Measurements from ENCODE around the gene CFAP77. TPM values are rescaled to one million over a fixed set of nuclear protein-coding genes. Genes with fewer than 3 reads are reported as not detected.

CFAP77 gene
- total RNA-seq, 1 donor from 2014 or later: not detected

DNA sequence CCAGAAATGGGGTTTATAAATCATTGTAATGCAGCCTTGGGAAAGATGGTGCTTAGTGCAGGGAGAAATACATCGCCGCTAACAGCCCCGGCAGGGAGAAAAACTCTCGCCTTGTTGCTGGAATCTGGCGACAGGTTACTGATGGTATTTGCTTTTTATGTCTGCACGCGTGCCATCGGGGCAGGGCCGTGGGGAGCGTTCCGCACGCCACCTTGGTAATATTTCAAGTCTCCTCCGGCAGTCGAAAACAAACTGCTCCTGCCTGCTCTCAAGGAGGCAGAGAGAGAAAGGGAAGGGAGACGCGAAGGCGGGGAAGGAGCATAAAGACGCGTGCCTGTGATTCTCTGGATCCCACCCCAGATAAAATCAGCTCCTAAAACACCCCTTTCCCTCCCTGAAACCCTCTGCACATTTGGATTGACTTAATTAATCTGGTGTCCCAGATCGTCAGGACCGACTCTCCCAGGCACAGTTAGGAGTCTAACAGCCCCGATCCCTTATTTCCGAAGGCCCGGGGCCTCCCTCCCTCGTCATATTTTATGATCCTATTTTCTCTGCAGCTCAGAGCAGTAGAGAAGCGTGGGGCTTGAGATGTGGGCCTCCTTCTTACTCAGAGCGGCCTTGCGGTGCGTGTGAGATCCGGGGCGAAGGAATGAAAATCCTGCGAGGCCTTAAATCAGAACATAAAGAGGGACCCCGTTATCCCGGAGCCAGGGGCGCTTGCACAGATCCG lies 47.7 kb downstream of the CFAP77 start:
- Mint-ChIP-seq H3K4me3 (no peak overlapping the region), H3K36me3 (ENCODE audit: low read depth) (no peaks in the 10 kb centered on the region), H3K4me1 (no peaks in the 10 kb centered on the region), H3K9me3 (no peaks in the 10 kb centered on the region), H3K27ac (no peak overlapping the region), H3K27me3 (peaks cover 6% of the 10 kb centered on the region)
- CTCF ChIA-PET: no interaction called here
- POLR2A ChIA-PET: no interaction called here
- DNase-seq: no peak
- ATAC-seq (ENCODE audit: low read depth): no peak
- TF ChIP-seq, protein P1, sequence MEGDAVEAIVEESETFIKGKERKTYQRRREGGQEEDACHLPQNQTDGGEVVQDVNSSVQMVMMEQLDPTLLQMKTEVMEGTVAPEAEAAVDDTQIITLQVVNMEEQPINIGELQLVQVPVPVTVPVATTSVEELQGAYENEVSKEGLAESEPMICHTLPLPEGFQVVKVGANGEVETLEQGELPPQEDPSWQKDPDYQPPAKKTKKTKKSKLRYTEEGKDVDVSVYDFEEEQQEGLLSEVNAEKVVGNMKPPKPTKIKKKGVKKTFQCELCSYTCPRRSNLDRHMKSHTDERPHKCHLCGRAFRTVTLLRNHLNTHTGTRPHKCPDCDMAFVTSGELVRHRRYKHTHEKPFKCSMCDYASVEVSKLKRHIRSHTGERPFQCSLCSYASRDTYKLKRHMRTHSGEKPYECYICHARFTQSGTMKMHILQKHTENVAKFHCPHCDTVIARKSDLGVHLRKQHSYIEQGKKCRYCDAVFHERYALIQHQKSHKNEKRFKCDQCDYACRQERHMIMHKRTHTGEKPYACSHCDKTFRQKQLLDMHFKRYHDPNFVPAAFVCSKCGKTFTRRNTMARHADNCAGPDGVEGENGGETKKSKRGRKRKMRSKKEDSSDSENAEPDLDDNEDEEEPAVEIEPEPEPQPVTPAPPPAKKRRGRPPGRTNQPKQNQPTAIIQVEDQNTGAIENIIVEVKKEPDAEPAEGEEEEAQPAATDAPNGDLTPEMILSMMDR (IDR thresholded peaks at IDR 0.05): no peak
- intact Hi-C loops (cut with micrococcal nuclease): loop anchor here (10.0 kb wide), 1 partner anchor 57 kb away; no protein-coding TSS in a partner anchor

DNA sequence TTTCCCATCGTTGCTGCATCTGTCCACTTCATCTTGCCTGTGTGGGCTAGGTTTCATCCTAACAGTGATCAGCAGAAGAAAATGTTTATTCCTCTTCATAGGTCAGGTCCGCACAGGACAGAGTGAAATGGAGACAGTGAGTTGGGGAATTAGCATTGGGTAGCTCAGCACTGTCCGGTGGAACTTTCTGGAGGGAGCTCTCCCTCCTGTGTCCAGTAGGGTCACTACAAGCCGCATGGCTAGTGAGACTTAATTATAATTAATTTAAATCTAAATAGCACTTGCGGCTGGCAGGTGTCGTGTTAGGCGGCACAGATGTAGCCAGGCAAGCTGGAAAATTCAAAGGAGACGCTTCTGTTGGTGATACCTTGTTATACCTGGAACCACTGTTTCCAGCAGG lies 48.4 kb downstream of the CFAP77 start:
- peaks cover 2% of the 10 kb centered on the region for H3K27me3 Mint-ChIP-seq
- H3K4me3 Mint-ChIP-seq: no peak overlapping the region
- ChIA-PET POLR2A (no interaction called here), CTCF (no interaction called here)
- H3K4me1 Mint-ChIP-seq: no peaks in the 10 kb centered on the region
- H3K27ac Mint-ChIP-seq: no peak overlapping the region
- no peaks in the 10 kb centered on the region for H3K36me3 Mint-ChIP-seq (ENCODE audit: low read depth)
- no peaks in the 10 kb centered on the region for H3K9me3 Mint-ChIP-seq
- intact Hi-C loops (cut with micrococcal nuclease): loop anchor here (10.0 kb wide), 1 partner anchor 56 kb away; no protein-coding TSS in a partner anchor
- no peak for ATAC-seq (ENCODE audit: low read depth)
- TF ChIP-seq, protein P1 (IDR thresholded peaks at IDR 0.05): no peak
- DNase-seq: no peak

- no peak for ATAC-seq (ENCODE audit: low read depth)
- Mint-ChIP-seq H3K9me3 (no peaks in the 10 kb centered on the region), H3K4me1 (no peaks in the 10 kb centered on the region)
These were observed 49.6 kb downstream of the CFAP77 start for GRCh38 chr9:132459661-132460060.

DNA sequence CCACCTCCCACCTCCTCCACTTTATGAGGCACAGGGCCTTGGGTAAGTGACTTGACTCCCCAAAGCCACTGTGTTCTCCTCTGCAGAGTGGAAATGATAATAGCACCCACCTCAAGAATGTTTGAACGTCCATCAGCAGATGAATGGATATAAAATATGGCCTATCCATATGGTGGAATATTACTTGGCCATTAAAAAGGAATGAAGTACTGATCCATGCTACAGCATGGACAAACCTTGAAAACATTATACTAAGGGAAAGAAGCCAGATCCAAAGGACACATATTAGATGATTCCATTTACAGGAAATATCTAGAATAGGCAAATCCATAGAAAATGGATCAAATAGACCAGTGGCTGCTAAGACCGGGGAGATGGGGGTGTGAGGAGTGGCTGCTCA lies 50.2 kb downstream of the CFAP77 start:
- no peak overlapping the region for H3K4me3 Mint-ChIP-seq
- H3K36me3 Mint-ChIP-seq (ENCODE audit: low read depth): no peaks in the 10 kb centered on the region
- intact Hi-C loops (cut with micrococcal nuclease): no loop called here
- H3K4me1 Mint-ChIP-seq: no peaks in the 10 kb centered on the region
- CTCF ChIA-PET: no interaction called here
- DNase-seq (no peak), ATAC-seq (ENCODE audit: low read depth) (no peak)
- POLR2A ChIA-PET: no interaction called here
- H3K27ac Mint-ChIP-seq: no peak overlapping the region
- peaks cover 2% of the 10 kb centered on the region for H3K9me3 Mint-ChIP-seq
- peaks cover 2% of the 10 kb centered on the region for H3K27me3 Mint-ChIP-seq
- TF ChIP-seq, protein P1 (IDR thresholded peaks at IDR 0.05): no peak

More at GRCh38 chr9:132459661-132460060, 49.6 kb downstream of the CFAP77 start:
- DNase-seq: no peak
- Mint-ChIP-seq H3K27me3 (peaks cover 2% of the 10 kb centered on the region), H3K27ac (no peak overlapping the region), H3K4me3 (no peak overlapping the region), H3K36me3 (ENCODE audit: low read depth) (no peaks in the 10 kb centered on the region)
- ChIA-PET CTCF (no interaction called here), POLR2A (no interaction called here)
- intact Hi-C loops (cut with micrococcal nuclease): loop anchor here (10.0 kb wide), 1 partner anchor 55 kb away; no protein-coding TSS in a partner anchor
- TF ChIP-seq, protein P1 (IDR thresholded peaks at IDR 0.05): no peak

DNA sequence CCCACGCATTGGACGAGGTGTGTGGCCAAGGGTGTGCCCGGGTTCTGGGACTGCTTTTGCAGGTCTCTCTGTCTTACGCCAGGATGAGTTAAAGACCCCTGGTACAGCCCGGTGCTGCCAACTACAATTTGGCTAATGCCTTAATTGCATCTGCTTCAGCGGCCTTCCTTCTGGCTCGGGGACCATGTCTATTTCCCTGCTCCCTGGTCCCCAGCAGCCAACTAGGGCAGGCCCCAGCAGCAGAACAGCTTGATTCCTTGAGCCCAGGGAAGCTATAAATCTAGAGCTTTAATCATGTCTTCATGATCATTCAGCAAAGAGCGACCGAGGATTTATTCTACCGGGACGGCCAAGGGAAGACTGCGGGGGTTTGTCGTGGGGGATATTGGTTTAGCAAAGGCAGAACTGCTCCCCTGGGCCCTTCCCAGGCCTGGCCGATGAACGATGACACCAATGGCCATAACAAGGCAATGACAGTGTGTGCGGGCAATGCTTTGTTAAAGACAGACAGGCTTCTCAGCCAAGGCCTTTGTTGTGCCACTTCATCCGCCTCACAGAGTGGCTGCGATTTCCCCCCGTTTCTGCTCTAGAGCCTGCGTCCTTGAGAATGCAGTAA lies 51.4 kb downstream of the CFAP77 start:
- TF ChIP-seq, protein P1 (IDR thresholded peaks at IDR 0.05): no peak
- ATAC-seq (ENCODE audit: low read depth): no peak
- CTCF ChIA-PET: no interaction called here
- intact Hi-C loops (cut with micrococcal nuclease): no loop called here
- Mint-ChIP-seq H3K27ac (no peak overlapping the region), H3K4me1 (no peaks in the 10 kb centered on the region), H3K4me3 (no peak overlapping the region), H3K36me3 (ENCODE audit: low read depth) (no peaks in the 10 kb centered on the region), H3K27me3 (peaks cover 2% of the 10 kb centered on the region), H3K9me3 (peaks cover 3% of the 10 kb centered on the region)
- POLR2A ChIA-PET: no interaction called here
- no peak for DNase-seq
